HG02852 (cell line): Measurements from ENCODE around the gene MYBL2.

Experiments
- ATAC-seq: cut with Tn5 transposase; IDR thresholded peaks from one replicate; pipeline ENCODE4 v1.9.1; 2021; ENCODE audit warnings: mild to moderate bottlenecking, moderate library complexity; ENCODE audit not compliant: unreplicated experiment

Gene MYBL2

GRCh38 chr20:43681991-43682410 lies 15.1 kb downstream of the MYBL2 start:
- peak; percentile 92 for ATAC-seq

- peak; percentile 29 for ATAC-seq
Observed at GRCh38 chr20:43682446-43682845, 15.5 kb downstream of the MYBL2 start.

- no peak for ATAC-seq
Observed at GRCh38 chr20:43686820-43687219, 19.9 kb downstream of the MYBL2 start.

GRCh38 chr20:43689165-43689564 lies 22.3 kb downstream of the MYBL2 start:
- ATAC-seq, result no peak

GRCh38 chr20:43690943-43691598 lies 24.2 kb downstream of the MYBL2 start:
- ATAC-seq, result no peak

- peak; percentile 52 for ATAC-seq
Observed at GRCh38 chr20:43691928-43692524, 25.1 kb downstream of the MYBL2 start.

GRCh38 chr20:43694763-43695162 lies 27.8 kb downstream of the MYBL2 start:
- ATAC-seq, result no peak

- no peak for ATAC-seq
Observed at GRCh38 chr20:43695571-43695970, 28.7 kb downstream of the MYBL2 start.

GRCh38 chr20:43699941-43700565 lies 33.1 kb downstream of the MYBL2 start:
- no peak for ATAC-seq

- no peak for ATAC-seq
Observed at GRCh38 chr20:43700627-43701026, 33.7 kb downstream of the MYBL2 start.

- ATAC-seq, result no peak
Observed at GRCh38 chr20:43702502-43702901, 35.6 kb downstream of the MYBL2 start.

- ATAC-seq, result peak; percentile 60
Observed at GRCh38 chr20:43710370-43711044, 43.6 kb downstream of the MYBL2 start.

- ATAC-seq, result no peak
Observed at GRCh38 chr20:43711098-43711654, 44.3 kb downstream of the MYBL2 start.

- ATAC-seq, result no peak
Observed at GRCh38 chr20:43715044-43715443, 48.1 kb downstream of the MYBL2 start.

GRCh38 chr20:43715511-43715910 lies 48.6 kb downstream of the MYBL2 start:
- ATAC-seq, result no peak

GRCh38 chr20:43716123-43716522 lies 49.2 kb downstream of the MYBL2 start:
- ATAC-seq, result no peak

- ATAC-seq, result no peak
Observed at GRCh38 chr20:43716757-43717615, 50.1 kb downstream of the MYBL2 start.

GRCh38 chr20:43717616-43717995 lies 50.7 kb downstream of the MYBL2 start:
- ATAC-seq, result no peak

- ATAC-seq, result no peak
Observed at GRCh38 chr20:43720007-43720406, 53.1 kb downstream of the MYBL2 start.

- no peak for ATAC-seq
Observed at GRCh38 chr20:43721097-43721428, 54.1 kb downstream of the MYBL2 start.
